Suprapubic skin (tissue), 4 donors: ENCODE measurements around the gene CCDC57. TPM values are rescaled to one million over a fixed set of nuclear protein-coding genes. Genes with fewer than 3 reads are reported as not detected.

Experiments
- DNase-seq, 2 donors: peaks; one replicate each; pipeline ENCODE4 v3.0.0-alpha.2; 2019; ENCODE audit warnings: low spot score in 2 of 2
- H3K27ac ChIP-seq: fragments of 200-600 bp; sonication (generic); one replicate; pipeline ENCODE4 v1.5.1; 2019
- H3K27me3 ChIP-seq: fragments of 200-600 bp; sonication (generic); one replicate; pipeline ENCODE4 v1.5.1; 2019
- H3K36me3 ChIP-seq: fragments of 200-600 bp; sonication (generic); one replicate; pipeline ENCODE4 v1.5.1; 2019
- H3K4me1 ChIP-seq: fragments of 200-600 bp; sonication (generic); one replicate; pipeline ENCODE4 v1.5.1; 2019
- H3K4me3 ChIP-seq: fragments of 200-600 bp; sonication (generic); one replicate; pipeline ENCODE4 v1.5.1; 2019; ENCODE audit warnings: mild to moderate bottlenecking
- H3K9me3 ChIP-seq: fragments of 200-600 bp; sonication (generic); one replicate; pipeline ENCODE4 v1.5.1; 2019
- CTCF ChIP-seq, 2 donors: fragments of 200-600 bp in 1 of 2; fragments of 450-650 bp in 1 of 2; sonication (generic) in 1 of 2; IDR thresholded peaks; one replicate each; pipeline ENCODE4 v1.5.1; 2016 to 2019; ENCODE audit warnings: antibody characterized with exemption in 2 of 2, mild to moderate bottlenecking in 1 of 2, moderate library complexity in 1 of 2
- EP300 ChIP-seq: sonication (generic); formaldehyde crosslinking; IDR thresholded peaks from one replicate; pipeline ENCODE4 v1.6.1; 2017; ENCODE audit warnings: antibody characterized with exemption
- POLR2A ChIP-seq, 2 donors: fragments of 450-650 bp; IDR thresholded peaks; one replicate each; pipeline ENCODE4 v1.6.1; 2017; ENCODE audit warnings: antibody characterized with exemption in 2 of 2, mild to moderate bottlenecking in 2 of 2, moderate library complexity in 2 of 2
- POLR2AphosphoS5 ChIP-seq, 3 donors: sonication (generic); formaldehyde crosslinking; IDR thresholded peaks; one replicate each; pipeline ENCODE4 v1.6.1; 2017; ENCODE audit warnings: antibody characterized with exemption in 3 of 3
- WGBS: methylation state at CpG from one replicate; pipeline ENCODE4 v1.1.5; 2018; 5-methylcytosine and 5-hydroxymethylcytosine counted together
- total RNA-seq, 4 donors: library from RNA; depleted of rRNA; stranded (reverse); fragments of >200 nt; gene quantifications; one replicate each; pipeline ENCODE4 v1.1.0, GENCODE V29; 2016

CCDC57 gene
- total RNA-seq, 4 donors from 2014 or later = 16.1 to 29.8 (median 20.3) TPM

- Histone ChIP-seq H3K4me3 (no peak overlapping the region), H3K4me1 (peaks cover 26% of the 10 kb centered on the region), H3K27ac (peak overlapping the region; percentile 86), H3K36me3 (peaks cover 13% of the 10 kb centered on the region), H3K9me3 (no peaks in the 10 kb centered on the region), H3K27me3 (no peaks in the 10 kb centered on the region)
- WGBS = 27% methylated on average over 12 of the region's 16 CpGs
- TF ChIP-seq POLR2A (IDR thresholded peaks at IDR 0.05) (no peak), CTCF (IDR thresholded peaks at IDR 0.05) (peak; percentile 83 to 92), POLR2AphosphoS5 (IDR thresholded peaks at IDR 0.05) (peak in 1 of 3 donors; percentile 46), EP300 (no peak)
- peak; percentile 84 to 91 for DNase-seq
Measured at GRCh38 chr17:82153745-82154375, 58.8 kb downstream of the CCDC57 start.

GRCh38 chr17:82153295-82153691, 59.3 kb downstream of the CCDC57 start:
- 40% methylated on average over 6 of the region's 6 CpGs for WGBS
- H3K9me3 ChIP-seq = no peaks in the 10 kb centered on the region
- no peak overlapping the region for H3K4me3 ChIP-seq
- no peak for DNase-seq
- H3K27ac ChIP-seq = peak overlapping the region; percentile 86
- TF ChIP-seq CTCF (IDR thresholded peaks at IDR 0.05) (no peak), POLR2A (IDR thresholded peaks at IDR 0.05) (no peak), POLR2AphosphoS5 (IDR thresholded peaks at IDR 0.05) (no peak), EP300 (no peak)
- H3K4me1 ChIP-seq = peaks cover 26% of the 10 kb centered on the region
- H3K27me3 ChIP-seq = no peaks in the 10 kb centered on the region
- H3K36me3 ChIP-seq = peaks cover 13% of the 10 kb centered on the region

DNA sequence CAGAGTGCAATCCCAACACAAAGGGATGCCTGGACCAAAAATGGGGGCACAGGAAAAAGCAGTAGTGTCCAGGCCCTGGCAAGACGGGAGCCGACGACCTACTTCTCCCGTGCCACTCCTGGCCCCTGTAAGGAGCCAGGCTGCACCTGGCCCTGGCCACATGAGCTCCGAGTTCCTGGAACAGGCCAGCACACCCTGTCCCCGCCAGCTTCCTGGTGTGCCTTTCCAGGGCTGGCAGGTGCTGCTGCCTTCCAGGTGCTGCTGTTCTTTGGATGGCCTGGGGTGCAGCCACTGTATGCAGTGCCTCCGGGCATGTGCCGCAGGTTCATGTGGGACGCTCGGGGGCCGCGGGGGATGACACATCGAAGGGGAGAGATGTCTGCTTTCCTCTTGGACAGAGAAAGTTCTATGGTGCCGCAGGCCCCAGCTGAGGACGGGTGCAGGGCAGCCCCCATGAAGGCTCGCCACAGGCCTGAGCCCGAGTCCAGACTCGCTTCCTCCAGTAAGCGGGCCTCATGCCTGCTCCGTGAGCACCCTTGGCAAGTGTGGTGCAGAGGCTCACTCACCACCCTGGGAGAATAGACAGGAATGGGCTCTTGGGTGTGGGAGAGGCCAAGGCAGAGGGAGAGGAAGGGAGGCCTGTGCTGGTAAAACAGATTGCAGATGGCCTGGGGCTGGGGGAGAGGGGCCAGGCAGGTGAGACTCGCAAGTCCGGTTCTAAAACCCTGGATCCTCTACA, 59.9 kb downstream of the CCDC57 start:
- H3K4me3 ChIP-seq = no peak overlapping the region
- WGBS = 70% methylated on average over 6 of the region's 22 CpGs
- H3K27me3 ChIP-seq = no peaks in the 10 kb centered on the region
- peak overlapping the region; percentile 86 for H3K27ac ChIP-seq
- DNase-seq = no peak
- H3K36me3 ChIP-seq = peaks cover 13% of the 10 kb centered on the region
- TF ChIP-seq CTCF (IDR thresholded peaks at IDR 0.05) = no peak
- peak in 2 of 3 donors; percentile 17 to 74 for TF ChIP-seq POLR2AphosphoS5 (IDR thresholded peaks at IDR 0.05)
- H3K4me1 ChIP-seq = peaks cover 26% of the 10 kb centered on the region
- H3K9me3 ChIP-seq = no peaks in the 10 kb centered on the region

DNA sequence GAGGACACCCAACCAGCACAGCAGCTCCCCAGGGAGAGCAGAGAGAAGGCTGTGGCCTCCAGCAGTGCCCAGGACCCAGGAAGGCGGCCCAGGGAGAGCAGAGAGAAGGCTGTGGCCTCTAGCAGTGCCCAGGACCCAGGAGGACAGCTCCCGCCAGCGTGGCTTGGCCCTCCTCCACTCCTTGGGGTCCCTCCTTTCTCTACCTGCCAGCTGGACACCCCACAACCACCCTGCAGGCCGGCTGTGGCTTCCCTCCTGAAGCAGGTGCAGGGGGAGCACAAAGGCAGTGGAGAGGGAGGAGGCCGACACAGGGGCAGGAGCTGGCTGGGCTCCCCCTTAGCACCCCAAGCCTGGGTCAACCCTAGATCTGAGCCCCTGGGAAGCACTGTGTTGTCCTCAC, 60.5 kb downstream of the CCDC57 start:
- DNase-seq = no peak
- H3K27ac ChIP-seq = peak overlapping the region; percentile 86
- no peak overlapping the region for H3K4me3 ChIP-seq
- no peak for TF ChIP-seq POLR2AphosphoS5 (IDR thresholded peaks at IDR 0.05)
- no peak for TF ChIP-seq POLR2A (IDR thresholded peaks at IDR 0.05)
- TF ChIP-seq EP300 = no peak
- TF ChIP-seq CTCF (IDR thresholded peaks at IDR 0.05) = no peak
- 74% methylated on average over 3 of the region's 5 CpGs for WGBS
- H3K4me1 ChIP-seq = peaks cover 26% of the 10 kb centered on the region
- H3K36me3 ChIP-seq = peaks cover 7% of the 10 kb centered on the region
- H3K27me3 ChIP-seq = no peaks in the 10 kb centered on the region
- H3K9me3 ChIP-seq = no peaks in the 10 kb centered on the region
